22Rv1 (cell line): ENCODE data around the gene MTIF2.

Experiments
- ZFX ChIP-seq: fragments of 450-650 bp; IDR thresholded peaks from 2 replicates; pipeline ENCODE4 v1.6.1; 2017; ENCODE audit warnings: antibody characterized with exemption, borderline replicate concordance
- TF ChIP-seq, protein P1 (sequence below): fragments of 450-650 bp; IDR thresholded peaks from 2 replicates; pipeline ENCODE4 v1.5.1; 2017; ENCODE audit warnings: mild to moderate bottlenecking

DNA sequence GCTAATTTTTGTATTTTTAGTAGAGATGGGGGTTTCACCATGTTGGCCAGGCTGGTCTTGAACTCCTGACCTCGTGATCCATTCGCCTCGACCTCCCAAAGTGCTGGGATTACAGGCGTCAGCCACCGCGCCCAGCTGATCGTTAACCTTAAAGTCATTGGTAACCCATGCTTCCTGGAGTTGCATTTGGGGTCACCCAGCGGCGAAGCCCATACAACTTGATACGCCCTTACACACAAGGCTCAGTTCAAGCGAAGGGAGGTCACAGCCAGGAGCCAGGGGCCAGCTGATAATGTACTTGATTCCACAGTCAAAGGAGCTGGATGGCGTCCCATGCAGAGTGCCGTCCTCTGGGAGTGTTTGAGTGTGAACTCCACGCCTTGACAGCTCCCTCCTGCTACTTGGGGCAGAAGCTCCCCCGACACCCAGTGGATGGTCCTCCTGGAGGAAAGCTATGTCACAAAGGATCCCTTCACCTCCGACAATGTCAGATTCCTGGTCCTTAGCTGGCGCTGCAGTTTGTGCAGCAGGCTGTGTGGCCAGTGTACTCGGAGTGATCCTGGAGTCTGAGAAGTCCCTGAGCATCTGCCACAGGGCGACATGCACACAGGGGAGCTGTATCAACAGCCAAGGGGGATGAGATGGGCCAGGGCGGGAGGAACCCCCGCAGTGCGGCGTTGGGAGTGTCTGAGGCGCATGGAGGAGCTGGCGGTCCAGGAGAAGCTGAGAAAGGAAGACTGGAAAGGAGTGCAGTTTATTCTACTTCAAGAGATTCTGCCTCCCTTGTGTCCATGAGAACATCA lies 44.9 kb downstream of the MTIF2 start:
- TF ChIP-seq, protein P1, sequence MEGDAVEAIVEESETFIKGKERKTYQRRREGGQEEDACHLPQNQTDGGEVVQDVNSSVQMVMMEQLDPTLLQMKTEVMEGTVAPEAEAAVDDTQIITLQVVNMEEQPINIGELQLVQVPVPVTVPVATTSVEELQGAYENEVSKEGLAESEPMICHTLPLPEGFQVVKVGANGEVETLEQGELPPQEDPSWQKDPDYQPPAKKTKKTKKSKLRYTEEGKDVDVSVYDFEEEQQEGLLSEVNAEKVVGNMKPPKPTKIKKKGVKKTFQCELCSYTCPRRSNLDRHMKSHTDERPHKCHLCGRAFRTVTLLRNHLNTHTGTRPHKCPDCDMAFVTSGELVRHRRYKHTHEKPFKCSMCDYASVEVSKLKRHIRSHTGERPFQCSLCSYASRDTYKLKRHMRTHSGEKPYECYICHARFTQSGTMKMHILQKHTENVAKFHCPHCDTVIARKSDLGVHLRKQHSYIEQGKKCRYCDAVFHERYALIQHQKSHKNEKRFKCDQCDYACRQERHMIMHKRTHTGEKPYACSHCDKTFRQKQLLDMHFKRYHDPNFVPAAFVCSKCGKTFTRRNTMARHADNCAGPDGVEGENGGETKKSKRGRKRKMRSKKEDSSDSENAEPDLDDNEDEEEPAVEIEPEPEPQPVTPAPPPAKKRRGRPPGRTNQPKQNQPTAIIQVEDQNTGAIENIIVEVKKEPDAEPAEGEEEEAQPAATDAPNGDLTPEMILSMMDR: no peak
- no peak for TF ChIP-seq ZFX
